H9 (cell line): Measurements from ENCODE around the gene PHETA1. TPM values are rescaled to one million over a fixed set of nuclear protein-coding genes. Genes with fewer than 3 reads are reported as not detected.
"Not testable (repeated sequence)": the region's sequence is repeated elsewhere in the genome, so short reads cannot be mapped to it uniquely, and the experiment has no call there.

Source experiments
- DNase-seq: peaks from one replicate; pipeline ENCODE4 v3.0.0-alpha.2; 2017
- H2AFZ ChIP-seq: one replicate; pipeline ENCODE4 v1.6.1; 2013; ENCODE audit warnings: mild to moderate bottlenecking, low read length, control low read depth, moderate library complexity
- H2AK5ac ChIP-seq: 2 replicates; pipeline ENCODE4 v1.6.1; 2013; ENCODE audit warnings: low read length, control low read depth, mixed read lengths; ENCODE audit not compliant: insufficient read length
- H2BK120ac ChIP-seq: one replicate; pipeline ENCODE4 v1.6.1; 2013; ENCODE audit warnings: low read depth, mild to moderate bottlenecking, low read length, control low read depth, inconsistent platforms; ENCODE audit not compliant: poor library complexity, severe bottlenecking
- H2BK12ac ChIP-seq: 2 replicates; pipeline ENCODE4 v1.6.1; 2013; ENCODE audit warnings: low read length, control low read depth, mixed read lengths, low read depth; ENCODE audit not compliant: insufficient read length
- H2BK15ac ChIP-seq: 2 replicates; pipeline ENCODE4 v1.6.1; 2013; ENCODE audit warnings: low read depth, low read length, control low read depth
- H2BK20ac ChIP-seq: one replicate; pipeline ENCODE4 v1.6.1; 2013; ENCODE audit warnings: low read depth, mild to moderate bottlenecking, low read length, control low read depth, inconsistent platforms; ENCODE audit not compliant: poor library complexity, severe bottlenecking
- H2BK5ac ChIP-seq: 2 replicates; pipeline ENCODE4 v1.6.1; 2013; ENCODE audit warnings: low read length, control low read depth, mixed read lengths; ENCODE audit not compliant: insufficient read length
- H3K14ac ChIP-seq: 2 replicates; pipeline ENCODE4 v1.6.1; 2013; ENCODE audit warnings: low read length, control low read depth; ENCODE audit not compliant: insufficient read depth
- H3K18ac ChIP-seq: 2 replicates; pipeline ENCODE4 v1.6.1; 2013; ENCODE audit warnings: low read depth, mild to moderate bottlenecking, mixed read lengths, low read length, control low read depth; ENCODE audit not compliant: insufficient read length
- H3K23ac ChIP-seq: 2 replicates; pipeline ENCODE4 v1.6.1; 2013; ENCODE audit warnings: low read length, control low read depth, mixed read lengths, low read depth; ENCODE audit not compliant: insufficient read length
- H3K23me2 ChIP-seq: 2 replicates; pipeline ENCODE4 v1.6.1; 2013; ENCODE audit warnings: low read depth, mild to moderate bottlenecking, mixed read lengths, low read length, control low read depth; ENCODE audit not compliant: insufficient read length, poor library complexity, severe bottlenecking
- H3K27ac ChIP-seq: 2 replicates; pipeline ENCODE4 v1.5.1; 2013; ENCODE audit warnings: low read length, control low read depth, mixed read lengths, low read depth; ENCODE audit not compliant: insufficient read length
- H3K27me3 ChIP-seq: 2 replicates; pipeline ENCODE4 v1.6.1; 2013; ENCODE audit warnings: low read length, control low read depth, inconsistent platforms; ENCODE audit not compliant: insufficient read depth
- H3K4ac ChIP-seq: 2 replicates; pipeline ENCODE4 v1.6.1; 2013; ENCODE audit warnings: low read depth, mild to moderate bottlenecking, control low read depth, inconsistent platforms, low read length, moderate library complexity
- H3K4me1 ChIP-seq: 2 replicates; pipeline ENCODE4 v1.6.1; 2013; ENCODE audit warnings: low read length, control low read depth, inconsistent platforms; ENCODE audit not compliant: insufficient read depth
- H3K4me2 ChIP-seq: 2 replicates; pipeline ENCODE4 v1.6.1; 2013; ENCODE audit warnings: low read length, control low read depth, mixed read lengths; ENCODE audit not compliant: insufficient read length, insufficient read depth
- H3K56ac ChIP-seq: 2 replicates; pipeline ENCODE4 v1.6.1; 2013; ENCODE audit warnings: low read depth, mild to moderate bottlenecking, mixed read lengths, low read length, control low read depth; ENCODE audit not compliant: insufficient read length
- H3K79me1 ChIP-seq: 2 replicates; pipeline ENCODE4 v1.6.1; 2013; ENCODE audit warnings: low read depth, mild to moderate bottlenecking, moderate library complexity, low read length, control low read depth, inconsistent platforms; ENCODE audit not compliant: insufficient read depth, poor library complexity, severe bottlenecking
- H3K79me2 ChIP-seq: 2 replicates; pipeline ENCODE4 v1.6.1; 2013; ENCODE audit warnings: low read length, control low read depth, inconsistent platforms; ENCODE audit not compliant: insufficient read depth
- H3K9ac ChIP-seq: 2 replicates; pipeline ENCODE4 v1.6.1; 2013; ENCODE audit warnings: low read length, control low read depth, mixed read lengths; ENCODE audit not compliant: insufficient read length; ENCODE audit errors: extremely low read depth
- H3K9me3 ChIP-seq: one replicate; pipeline ENCODE4 v1.6.1; 2013; ENCODE audit warnings: low read depth, low read length, inconsistent platforms; ENCODE audit not compliant: control insufficient read depth
- H3T11ph ChIP-seq: one replicate; pipeline ENCODE4 v1.6.1; 2013; ENCODE audit warnings: mild to moderate bottlenecking, low read length, control low read depth, inconsistent platforms
- H4K20me1 ChIP-seq: one replicate; pipeline ENCODE4 v1.6.1; 2013; ENCODE audit not compliant: control insufficient read depth, insufficient read length, insufficient read depth
- H4K5ac ChIP-seq: 2 replicates; pipeline ENCODE4 v1.6.1; 2013; ENCODE audit warnings: low read depth, mild to moderate bottlenecking, mixed read lengths, low read length, control low read depth; ENCODE audit not compliant: insufficient read length
- H4K8ac ChIP-seq: replicated peaks from 2 replicates; pipeline ENCODE4 v1.6.1; 2013; ENCODE audit warnings: low read length, control low read depth, mixed read lengths, low read depth; ENCODE audit not compliant: insufficient read length
- H4K91ac ChIP-seq: 2 replicates; pipeline ENCODE4 v1.6.1; 2013; ENCODE audit warnings: low read depth, mild to moderate bottlenecking, moderate library complexity, mixed read lengths, low read length, control low read depth; ENCODE audit not compliant: insufficient read length
- H3K27ac Mint-ChIP-seq, 3 experiments: 2 replicates in 2 of 3; 3 replicates in 1 of 3; pipeline ENCODE4 v1.8.0; 2020 to 2021; ENCODE audit warnings: mixed read lengths in 3 of 3, mild to moderate bottlenecking in 1 of 3, moderate library complexity in 1 of 3
- H3K27me3 Mint-ChIP-seq: 2 replicates; pipeline ENCODE4 v1.8.0; 2021; ENCODE audit warnings: low read depth, mild to moderate bottlenecking, moderate library complexity, mixed read lengths
- H3K36me3 Mint-ChIP-seq, 3 experiments: 2 replicates in 2 of 3; 3 replicates in 1 of 3; pipeline ENCODE4 v1.8.0; 2020 to 2021; ENCODE audit warnings: low read depth in 3 of 3, mixed read lengths in 3 of 3; ENCODE audit not compliant: insufficient read depth in 1 of 3
- H3K4me1 Mint-ChIP-seq, 2 experiments: 2 replicates each; pipeline ENCODE4 v1.8.0; 2020; ENCODE audit warnings: mixed read lengths in 2 of 2
- H3K4me3 Mint-ChIP-seq, 2 experiments: 2 replicates in 1 of 2; 3 replicates in 1 of 2; pipeline ENCODE4 v1.8.0; 2020 to 2021; ENCODE audit warnings: mild to moderate bottlenecking in 2 of 2, mixed read lengths in 2 of 2, moderate library complexity in 1 of 2
- H3K9me3 Mint-ChIP-seq, 2 experiments: 2 replicates in 1 of 2; 3 replicates in 1 of 2; pipeline ENCODE4 v1.8.0; 2020; ENCODE audit warnings: mild to moderate bottlenecking in 2 of 2, mixed read lengths in 2 of 2, moderate library complexity in 1 of 2
- CTCF ChIP-seq: fragments of 200-600 bp; sonication (generic); conservative IDR thresholded peaks from 3 replicates; pipeline ENCODE4 v1.8.0; 2021; ENCODE audit warnings: antibody characterized with exemption, mild to moderate bottlenecking
- WGBS: extraction: QIAGEN DNeasy Blood & Tissue Kit; methylation state at CpG from one replicate; pipeline ENCODE4 v1.1.7; 2013; ENCODE audit warnings: missing lambda C conversion rate, low lambda C conversion rate, mixed read lengths; ENCODE audit not compliant: insufficient read length; ENCODE audit errors: extremely low coverage; 5-methylcytosine and 5-hydroxymethylcytosine counted together
- total RNA-seq: library from RNA; stranded (reverse); gene quantifications from 2 replicates; pipeline ENCODE4 v1.2.1, GENCODE V29; 2021

PHETA1 gene
- total RNA-seq, 1 experiment from 2014 or later = 13.1 TPM

GRCh38 chr12:111377440-111377839 lies 8.5 kb upstream of the PHETA1 start:
- Histone ChIP-seq H3K4ac (no peak overlapping the region), H3K14ac (no peak overlapping the region), H4K20me1 (no peaks in the 10 kb centered on the region), H2BK120ac (no peak overlapping the region), H3K23ac (no peak overlapping the region), H3K79me1 (no peaks in the 10 kb centered on the region), H4K91ac (no peak overlapping the region), H3K4me1 (no peaks in the 10 kb centered on the region), H3K56ac (no peak overlapping the region), H3K9me3 (no peaks in the 10 kb centered on the region), H3K27ac (no peak overlapping the region), H2BK5ac (no peak overlapping the region), H3K9ac (no peak overlapping the region), H2BK20ac (no peak overlapping the region), H4K8ac (no peak overlapping the region), H2AFZ (no peak overlapping the region), H3K4me2 (no peak overlapping the region), H4K5ac (no peak overlapping the region), H3T11ph (no peak overlapping the region), H2BK15ac (no peak overlapping the region), H3K27me3 (no peaks in the 10 kb centered on the region), H3K79me2 (no peaks in the 10 kb centered on the region), H3K18ac (no peak overlapping the region), H2BK12ac (no peak overlapping the region), H3K23me2 (no peaks in the 10 kb centered on the region), H2AK5ac (no peak overlapping the region)
- H3K4me1 Mint-ChIP-seq = 0 out of 4 replicates have a peak, but pooled peaks cover 0 to 2% of the 10 kb centered on the region in 2 experiments
- no peak overlapping the region for H3K27ac Mint-ChIP-seq
- peaks cover 0 to 6% (median 6%) of the 10 kb centered on the region in 3 experiments; a peak in 3 of 7 replicates for H3K36me3 Mint-ChIP-seq
- WGBS = no CpG with 5 or more reads among the region's 3 CpGs
- H3K27me3 Mint-ChIP-seq = peaks cover 11% of the 10 kb centered on the region
- peaks cover 4 to 10% of the 10 kb centered on the region in 2 experiments; a peak in 3 of 5 replicates for H3K9me3 Mint-ChIP-seq
- DNase-seq = no peak
- no peak for TF ChIP-seq CTCF
- no peak overlapping the region for H3K4me3 Mint-ChIP-seq

- H3K9me3 Mint-ChIP-seq, H3K27ac Mint-ChIP-seq, H3K4me3 Mint-ChIP-seq: not testable (repeated sequence)
These were observed 4.3 kb upstream of the PHETA1 start for GRCh38 chr12:111373231-111373630.

More at GRCh38 chr12:111373231-111373630, 4.3 kb upstream of the PHETA1 start:
- H3K4me1 Mint-ChIP-seq, H3K79me2 ChIP-seq, H3K56ac ChIP-seq, H2BK120ac ChIP-seq, H3K4me1 ChIP-seq, H3K4me2 ChIP-seq, H2BK20ac ChIP-seq, H4K91ac ChIP-seq, H3K23ac ChIP-seq, H2BK5ac ChIP-seq, H4K20me1 ChIP-seq, H3K36me3 Mint-ChIP-seq, H2BK15ac ChIP-seq, H2AK5ac ChIP-seq, DNase-seq, H2BK12ac ChIP-seq, H3K27ac ChIP-seq, H3K4ac ChIP-seq, H2AFZ ChIP-seq, H3K27me3 ChIP-seq, H3K14ac ChIP-seq, H3K18ac ChIP-seq, H4K5ac ChIP-seq, H3T11ph ChIP-seq, H3K9ac ChIP-seq, H3K79me1 ChIP-seq, H4K8ac ChIP-seq, H3K9me3 ChIP-seq: not testable (repeated sequence)
- peaks cover 13% of the 10 kb centered on the region for H3K23me2 ChIP-seq
- H3K27me3 Mint-ChIP-seq = peaks cover 14% of the 10 kb centered on the region
- WGBS = no CpG with 5 or more reads among the region's 1 CpG
